Middle frontal gyrus (tissue), 1 donor: Measurements from ENCODE around the gene TXNDC17.
"Not testable (repeated sequence)": the region's sequence is repeated elsewhere in the genome, so short reads cannot be mapped to it uniquely, and the experiment has no call there.

ENCODE experiments used
- DNase-seq: peaks from one replicate; pipeline ENCODE4 v3.0.0-alpha.2; 2015; ENCODE audit warnings: low spot score; ENCODE audit errors: extremely low spot score

Gene TXNDC17

GRCh38 chr17:6636616-6637457, 4.0 kb upstream of the TXNDC17 start:
- DNase-seq = no peak

GRCh38 chr17:6637458-6637840, 3.4 kb upstream of the TXNDC17 start:
- DNase-seq = no peak

- DNase-seq = no peak
Measured at GRCh38 chr17:6638046-6638908, 2.6 kb upstream of the TXNDC17 start.

- no peak for DNase-seq
Measured at GRCh38 chr17:6639014-6639585, 1.8 kb upstream of the TXNDC17 start.

- DNase-seq = no peak
Measured at GRCh38 chr17:6639586-6640535, 999 bp upstream of the TXNDC17 start.

GRCh38 chr17:6641247-6641863, 495 bp downstream of the TXNDC17 start:
- DNase-seq = no peak

- no peak for DNase-seq
Measured at GRCh38 chr17:6642592-6642991, 1.7 kb downstream of the TXNDC17 start.

GRCh38 chr17:6643451-6644125, 2.7 kb downstream of the TXNDC17 start:
- DNase-seq = no peak

GRCh38 chr17:6648181-6648580, 7.3 kb downstream of the TXNDC17 start:
- DNase-seq = no peak

GRCh38 chr17:6651354-6651918, 10.6 kb downstream of the TXNDC17 start, which contains the start of the genes C17orf100 and MED31:
Gene C17orf100 (plus strand): TSS chr17:6651762. CDS start chr17:6651914, 152 bp downstream.
Gene MED31 (minus strand): TSS chr17:6651605. CDS start chr17:6651528, 77 bp downstream.
- DNase-seq = peak; percentile 83

GRCh38 chr17:6651919-6652452, 11.1 kb downstream of the TXNDC17 start:
- no peak for DNase-seq

GRCh38 chr17:6654841-6655731, 14.2 kb downstream of the TXNDC17 start:
- DNase-seq = no peak

GRCh38 chr17:6655732-6656361, 15.0 kb downstream of the TXNDC17 start:
- DNase-seq = not testable (repeated sequence)

- not testable (repeated sequence) for DNase-seq
Measured at GRCh38 chr17:6656797-6657632, 16.2 kb downstream of the TXNDC17 start.

- no peak for DNase-seq
Measured at GRCh38 chr17:6657633-6658287, 16.9 kb downstream of the TXNDC17 start.

GRCh38 chr17:6658411-6658810, 17.6 kb downstream of the TXNDC17 start:
- not testable (repeated sequence) for DNase-seq
